Memory B cell (primary cell): ENCODE data around the gene CTCF.

ENCODE experiments used
- ATAC-seq: fragments of 150-1000 bp; cut with Tn5 transposase; 2 replicates; pipeline ENCODE4 v1.10.0; 2021; ENCODE audit warnings: low read depth, mild to moderate bottlenecking, moderate library complexity
- DNase-seq, 2 donors: peaks; one replicate each; pipeline ENCODE4 v3.0.0; 2022; ENCODE audit warnings: low spot score in 2 of 2
- H3K27ac Mint-ChIP-seq: one replicate; pipeline ENCODE4 v1.8.0; 2022; ENCODE audit warnings: mild to moderate bottlenecking, moderate library complexity, mixed read lengths
- H3K27me3 Mint-ChIP-seq: one replicate; pipeline ENCODE4 v1.8.0; 2022; ENCODE audit warnings: mixed read lengths
- H3K36me3 Mint-ChIP-seq: one replicate; pipeline ENCODE4 v1.8.0; 2022; ENCODE audit warnings: mild to moderate bottlenecking, mixed read lengths
- H3K4me1 Mint-ChIP-seq: one replicate; pipeline ENCODE4 v1.8.0; 2022; ENCODE audit warnings: mixed read lengths
- H3K4me3 Mint-ChIP-seq: one replicate; pipeline ENCODE4 v1.8.0; 2022; ENCODE audit warnings: mild to moderate bottlenecking, moderate library complexity, mixed read lengths
- H3K9me3 Mint-ChIP-seq: one replicate; pipeline ENCODE4 v1.8.0; 2022; ENCODE audit warnings: mixed read lengths

Gene CTCF

GRCh38 chr16:67632415-67633172, 70.3 kb downstream of the CTCF start:
- DNase-seq (no peak), ATAC-seq (no peak)
- no peak overlapping the region for H3K4me3 Mint-ChIP-seq
- H3K9me3 Mint-ChIP-seq = no peaks in the 10 kb centered on the region
- no peaks in the 10 kb centered on the region for H3K4me1 Mint-ChIP-seq
- H3K36me3 Mint-ChIP-seq = peaks cover 21% of the 10 kb centered on the region
- peak overlapping the region; percentile 30 for H3K27ac Mint-ChIP-seq
- H3K27me3 Mint-ChIP-seq = no peaks in the 10 kb centered on the region

- Mint-ChIP-seq H3K9me3 (no peaks in the 10 kb centered on the region), H3K4me3 (no peak overlapping the region), H3K27me3 (no peaks in the 10 kb centered on the region), H3K4me1 (no peaks in the 10 kb centered on the region), H3K27ac (no peak overlapping the region), H3K36me3 (peaks cover 14% of the 10 kb centered on the region)
- DNase-seq (no peak), ATAC-seq (no peak)
Measured at GRCh38 chr16:67636713-67637112, 74.4 kb downstream of the CTCF start.

- Mint-ChIP-seq H3K36me3 (peaks cover 14% of the 10 kb centered on the region), H3K4me3 (no peak overlapping the region), H3K27me3 (no peaks in the 10 kb centered on the region), H3K4me1 (no peaks in the 10 kb centered on the region), H3K27ac (no peak overlapping the region), H3K9me3 (no peaks in the 10 kb centered on the region)
- DNase-seq (no peak), ATAC-seq (no peak)
Measured at GRCh38 chr16:67637625-67638024, 75.3 kb downstream of the CTCF start.

GRCh38 chr16:67641779-67642708, 79.7 kb downstream of the CTCF start:
- Mint-ChIP-seq H3K9me3 (no peaks in the 10 kb centered on the region), H3K4me1 (peaks cover 2% of the 10 kb centered on the region), H3K36me3 (peaks cover 9% of the 10 kb centered on the region), H3K27me3 (no peaks in the 10 kb centered on the region), H3K4me3 (no peak overlapping the region), H3K27ac (no peak overlapping the region)
- ATAC-seq (no peak), DNase-seq (no peak)

- H3K27me3 Mint-ChIP-seq = no peaks in the 10 kb centered on the region
- peak overlapping the region; percentile 70 for H3K4me3 Mint-ChIP-seq
- peaks cover 10% of the 10 kb centered on the region for H3K36me3 Mint-ChIP-seq
- ATAC-seq (no peak), DNase-seq (no peak)
- no peaks in the 10 kb centered on the region for H3K9me3 Mint-ChIP-seq
- peak overlapping the region; percentile 89 for H3K27ac Mint-ChIP-seq
- H3K4me1 Mint-ChIP-seq = peaks cover 2% of the 10 kb centered on the region
Measured at GRCh38 chr16:67644038-67644437, 81.7 kb downstream of the CTCF start.

GRCh38 chr16:67645397-67646121, 83.2 kb downstream of the CTCF start:
- Mint-ChIP-seq H3K4me3 (peak overlapping the region; percentile 85), H3K27ac (peak overlapping the region; percentile 41), H3K9me3 (no peaks in the 10 kb centered on the region), H3K36me3 (peaks cover 9% of the 10 kb centered on the region), H3K27me3 (no peaks in the 10 kb centered on the region), H3K4me1 (peaks cover 7% of the 10 kb centered on the region)
- DNase-seq (no peak), ATAC-seq (peak; percentile 9)

- DNase-seq (no peak), ATAC-seq (no peak)
- Mint-ChIP-seq H3K4me1 (peaks cover 10% of the 10 kb centered on the region), H3K27me3 (no peaks in the 10 kb centered on the region), H3K9me3 (no peaks in the 10 kb centered on the region), H3K27ac (no peak overlapping the region), H3K36me3 (peaks cover 14% of the 10 kb centered on the region), H3K4me3 (no peak overlapping the region)
Measured at GRCh38 chr16:67647111-67647651, 84.9 kb downstream of the CTCF start.

GRCh38 chr16:67647681-67648080, 85.4 kb downstream of the CTCF start:
- Mint-ChIP-seq H3K4me1 (peaks cover 10% of the 10 kb centered on the region), H3K36me3 (peaks cover 14% of the 10 kb centered on the region), H3K27ac (no peak overlapping the region), H3K9me3 (no peaks in the 10 kb centered on the region), H3K4me3 (no peak overlapping the region), H3K27me3 (no peaks in the 10 kb centered on the region)
- ATAC-seq (no peak), DNase-seq (no peak)

GRCh38 chr16:67648088-67648763, 85.9 kb downstream of the CTCF start:
- H3K36me3 Mint-ChIP-seq = peaks cover 14% of the 10 kb centered on the region
- H3K4me3 Mint-ChIP-seq = no peak overlapping the region
- H3K27me3 Mint-ChIP-seq = no peaks in the 10 kb centered on the region
- DNase-seq (no peak), ATAC-seq (no peak)
- no peaks in the 10 kb centered on the region for H3K9me3 Mint-ChIP-seq
- H3K4me1 Mint-ChIP-seq = peaks cover 10% of the 10 kb centered on the region
- H3K27ac Mint-ChIP-seq = no peak overlapping the region

GRCh38 chr16:67648764-67649407, 86.6 kb downstream of the CTCF start:
- peaks cover 16% of the 10 kb centered on the region for H3K36me3 Mint-ChIP-seq
- no peaks in the 10 kb centered on the region for H3K27me3 Mint-ChIP-seq
- H3K4me1 Mint-ChIP-seq = peaks cover 10% of the 10 kb centered on the region
- no peak overlapping the region for H3K27ac Mint-ChIP-seq
- DNase-seq (no peak), ATAC-seq (no peak)
- H3K4me3 Mint-ChIP-seq = peak overlapping the region; percentile 52
- no peaks in the 10 kb centered on the region for H3K9me3 Mint-ChIP-seq

- Mint-ChIP-seq H3K4me1 (peaks cover 10% of the 10 kb centered on the region), H3K36me3 (peaks cover 16% of the 10 kb centered on the region), H3K4me3 (peak overlapping the region; percentile 52), H3K27me3 (no peaks in the 10 kb centered on the region), H3K27ac (no peak overlapping the region), H3K9me3 (no peaks in the 10 kb centered on the region)
- no peak for DNase-seq
- no peak for ATAC-seq
Measured at GRCh38 chr16:67649494-67649931, 87.2 kb downstream of the CTCF start.

- no peak for DNase-seq
- peak overlapping the region; percentile 39 for H3K27ac Mint-ChIP-seq
- H3K27me3 Mint-ChIP-seq = no peaks in the 10 kb centered on the region
- H3K36me3 Mint-ChIP-seq = peaks cover 16% of the 10 kb centered on the region
- H3K9me3 Mint-ChIP-seq = no peaks in the 10 kb centered on the region
- H3K4me3 Mint-ChIP-seq = no peak overlapping the region
- no peak for ATAC-seq
- H3K4me1 Mint-ChIP-seq = peaks cover 10% of the 10 kb centered on the region
Measured at GRCh38 chr16:67650023-67650422, 87.7 kb downstream of the CTCF start.

- Mint-ChIP-seq H3K4me3 (no peak overlapping the region), H3K27ac (peak overlapping the region; percentile 39), H3K9me3 (no peaks in the 10 kb centered on the region), H3K4me1 (peaks cover 11% of the 10 kb centered on the region), H3K27me3 (no peaks in the 10 kb centered on the region), H3K36me3 (peaks cover 21% of the 10 kb centered on the region)
- ATAC-seq = no peak
- no peak for DNase-seq
Measured at GRCh38 chr16:67651039-67651438, 88.7 kb downstream of the CTCF start.
